ENCODE measurements around the gene DYNLT1. TPM values are rescaled to one million over a fixed set of nuclear protein-coding genes. Genes with fewer than 3 reads are reported as not detected.

DYNLT1 gene
- total and polyA plus RNA-seq, 2 of the 13 experiments (the other 11 are each of a cell fraction or from before 2014, with no cell fraction given): 108 to 171 TPM

DNA sequence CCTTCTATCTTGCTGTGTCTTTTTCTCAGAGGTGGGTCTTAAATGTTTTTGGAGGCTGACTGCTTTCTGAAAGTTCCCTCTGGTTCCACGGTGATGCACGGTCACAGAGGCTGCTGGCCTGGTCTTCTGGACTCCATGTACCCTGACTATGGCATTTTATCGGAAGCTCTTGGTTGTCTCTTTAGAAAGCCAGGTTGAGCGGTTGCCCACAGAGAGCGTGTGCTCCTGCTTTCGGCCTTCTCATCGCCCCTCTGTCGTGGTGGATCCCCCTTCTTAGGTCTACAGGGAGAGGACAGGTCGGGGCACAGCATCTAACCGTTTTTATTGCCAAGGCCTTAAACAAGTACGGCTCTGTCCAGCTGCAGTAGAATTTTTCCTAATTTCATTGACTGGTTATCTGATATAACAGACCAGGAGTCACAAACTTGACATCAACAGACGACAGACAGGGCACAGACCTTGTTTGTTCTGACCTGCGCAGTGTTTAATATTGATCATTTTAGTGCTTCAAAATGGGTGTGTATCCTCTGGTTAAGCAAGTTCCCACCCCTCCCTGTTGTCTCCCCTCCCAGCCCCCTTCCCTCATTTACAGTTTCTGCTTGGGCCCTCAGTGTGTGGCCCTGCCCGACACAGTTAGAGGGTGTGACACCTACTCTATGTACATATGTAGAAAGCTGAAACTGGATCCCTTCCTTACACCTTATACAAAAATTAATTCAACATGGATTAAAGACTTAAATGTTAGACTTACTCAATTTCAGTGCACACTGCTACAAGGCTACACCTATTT lies 30.0 kb upstream of the DYNLT1 start:
- Histone ChIP-seq H4K20me1 (ENCODE audit: insufficient read depth, low read length) (no peaks in the 10 kb centered on the region), H3K4me1 (ENCODE audit: insufficient read depth, low read length) (no peaks in the 10 kb centered on the region), H3K27me3 (ENCODE audit: control insufficient read depth in 1 of 2, insufficient read depth in 2 of 2, low read length in 2 of 2) (peaks cover 0 to 16% of the 10 kb centered on the region in 2 experiments; a peak in 2 of 5 replicates), H3K27ac (ENCODE audit: extremely low read length, insufficient read depth, low read length) (no peak overlapping the region), H3K4me3 (replicated peaks in 1 of 3; ENCODE audit: insufficient read depth in 1 of 3, low read depth in 2 of 3, low read length in 3 of 3) (no peak overlapping the region), H3K4me2 (ENCODE audit: low read depth, low read length) (no peak overlapping the region), H3K9ac (ENCODE audit: insufficient read depth, low read depth, low read length) (no peak overlapping the region), H3K9me3 (ENCODE audit: low read length) (no peaks in the 10 kb centered on the region), H3K36me3 (replicated peaks in 1 of 2; ENCODE audit: control insufficient read depth in 1 of 2, insufficient read depth in 2 of 2, low read length in 2 of 2) (no peaks in the 10 kb centered on the region), H3K79me2 (ENCODE audit: insufficient read depth, low read length) (no peaks in the 10 kb centered on the region), H2AFZ (ENCODE audit: low read length) (no peak overlapping the region)
- intact Hi-C loops (cut with micrococcal nuclease; ENCODE audit: unreplicated experiment) (no loop called here), in situ Hi-C loops (cut with HindIII; ENCODE audit: extremely low pct_ligation_motif_present, low pct_unique_long_range_greater_than_20kb) (no loop called here)
- no peak for DNase-seq (ENCODE audit: low spot score)
- 51% methylated on average over 14 of the region's 14 CpGs for WGBS (ENCODE audit: low lambda C conversion rate)
- TF ChIP-seq, protein P1, sequence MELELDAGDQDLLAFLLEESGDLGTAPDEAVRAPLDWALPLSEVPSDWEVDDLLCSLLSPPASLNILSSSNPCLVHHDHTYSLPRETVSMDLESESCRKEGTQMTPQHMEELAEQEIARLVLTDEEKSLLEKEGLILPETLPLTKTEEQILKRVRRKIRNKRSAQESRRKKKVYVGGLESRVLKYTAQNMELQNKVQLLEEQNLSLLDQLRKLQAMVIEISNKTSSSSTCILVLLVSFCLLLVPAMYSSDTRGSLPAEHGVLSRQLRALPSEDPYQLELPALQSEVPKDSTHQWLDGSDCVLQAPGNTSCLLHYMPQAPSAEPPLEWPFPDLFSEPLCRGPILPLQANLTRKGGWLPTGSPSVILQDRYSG (CRISPR knock-in tag; IDR thresholded peaks at IDR 0.05): no peak
- no peak for FAIRE-seq
- ATAC-seq: peak; percentile 33; the same call in 2 of the 3 replicates
- POLR2A ChIA-PET: no interaction called here
- BruUV-seq (replicated peaks): no TSS peak
- CTCF ChIA-PET (ENCODE audit: low intra/inter-chr PET ratio, low total read pairs): no interaction called here

DNA sequence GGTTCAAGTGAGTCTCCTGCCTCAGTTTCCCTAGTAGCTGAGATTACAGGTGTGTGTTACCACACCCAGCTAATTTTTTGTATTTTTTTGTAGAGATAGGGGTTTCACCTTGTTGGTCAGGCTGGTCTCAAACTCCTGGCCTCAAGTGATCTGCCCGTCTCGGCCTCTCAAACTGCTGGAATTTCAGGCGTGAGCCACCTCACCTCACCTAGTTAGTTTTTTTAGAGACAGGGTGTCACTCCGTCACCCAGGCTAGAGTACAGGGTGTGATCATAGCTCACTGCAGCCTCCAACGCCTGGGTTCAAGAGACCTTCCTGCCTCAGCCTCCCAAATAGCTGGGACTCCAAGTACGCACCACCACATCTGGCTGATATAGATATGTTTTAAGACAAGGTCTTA lies 28.2 kb upstream of the DYNLT1 start:
- H3K36me3 ChIP-seq (replicated peaks in 1 of 2; ENCODE audit: control insufficient read depth in 1 of 2, insufficient read depth in 2 of 2, low read length in 2 of 2): no peaks in the 10 kb centered on the region
- H3K27ac ChIP-seq (ENCODE audit: extremely low read length, insufficient read depth, low read length): no peak overlapping the region
- H2AFZ ChIP-seq (ENCODE audit: low read length): no peak overlapping the region
- no peaks in the 10 kb centered on the region for H3K4me1 ChIP-seq (ENCODE audit: insufficient read depth, low read length)
- TF ChIP-seq, protein P2, sequence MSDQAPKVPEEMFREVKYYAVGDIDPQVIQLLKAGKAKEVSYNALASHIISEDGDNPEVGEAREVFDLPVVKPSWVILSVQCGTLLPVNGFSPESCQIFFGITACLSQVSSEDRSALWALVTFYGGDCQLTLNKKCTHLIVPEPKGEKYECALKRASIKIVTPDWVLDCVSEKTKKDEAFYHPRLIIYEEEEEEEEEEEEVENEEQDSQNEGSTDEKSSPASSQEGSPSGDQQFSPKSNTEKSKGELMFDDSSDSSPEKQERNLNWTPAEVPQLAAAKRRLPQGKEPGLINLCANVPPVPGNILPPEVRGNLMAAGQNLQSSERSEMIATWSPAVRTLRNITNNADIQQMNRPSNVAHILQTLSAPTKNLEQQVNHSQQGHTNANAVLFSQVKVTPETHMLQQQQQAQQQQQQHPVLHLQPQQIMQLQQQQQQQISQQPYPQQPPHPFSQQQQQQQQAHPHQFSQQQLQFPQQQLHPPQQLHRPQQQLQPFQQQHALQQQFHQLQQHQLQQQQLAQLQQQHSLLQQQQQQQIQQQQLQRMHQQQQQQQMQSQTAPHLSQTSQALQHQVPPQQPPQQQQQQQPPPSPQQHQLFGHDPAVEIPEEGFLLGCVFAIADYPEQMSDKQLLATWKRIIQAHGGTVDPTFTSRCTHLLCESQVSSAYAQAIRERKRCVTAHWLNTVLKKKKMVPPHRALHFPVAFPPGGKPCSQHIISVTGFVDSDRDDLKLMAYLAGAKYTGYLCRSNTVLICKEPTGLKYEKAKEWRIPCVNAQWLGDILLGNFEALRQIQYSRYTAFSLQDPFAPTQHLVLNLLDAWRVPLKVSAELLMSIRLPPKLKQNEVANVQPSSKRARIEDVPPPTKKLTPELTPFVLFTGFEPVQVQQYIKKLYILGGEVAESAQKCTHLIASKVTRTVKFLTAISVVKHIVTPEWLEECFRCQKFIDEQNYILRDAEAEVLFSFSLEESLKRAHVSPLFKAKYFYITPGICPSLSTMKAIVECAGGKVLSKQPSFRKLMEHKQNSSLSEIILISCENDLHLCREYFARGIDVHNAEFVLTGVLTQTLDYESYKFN (CRISPR knock-in tag; conservative IDR thresholded peaks at IDR 0.05): no peak
- TF ChIP-seq, protein P3, sequence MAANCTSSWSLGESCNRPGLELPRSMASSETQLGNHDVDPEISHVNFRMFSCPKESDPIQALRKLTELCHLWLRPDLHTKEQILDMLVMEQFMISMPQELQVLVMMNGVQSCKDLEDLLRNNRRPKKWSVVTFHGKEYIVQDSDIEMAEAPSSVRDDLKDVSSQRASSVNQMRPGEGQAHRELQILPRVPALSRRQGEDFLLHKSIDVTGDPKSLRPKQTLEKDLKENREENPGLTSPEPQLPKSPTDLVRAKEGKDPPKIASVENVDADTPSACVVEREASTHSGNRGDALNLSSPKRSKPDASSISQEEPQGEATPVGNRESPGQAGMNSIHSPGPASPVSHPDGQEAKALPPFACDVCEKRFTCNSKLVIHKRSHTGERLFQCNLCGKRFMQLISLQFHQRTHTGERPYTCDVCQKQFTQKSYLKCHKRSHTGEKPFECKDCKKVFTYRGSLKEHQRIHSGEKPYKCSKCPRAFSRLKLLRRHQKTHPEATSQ (CRISPR knock-in tag; IDR thresholded peaks at IDR 0.05; ENCODE audit: borderline replicate concordance): no peak
- TF ChIP-seq ZZZ3 (CRISPR knock-in tag; IDR thresholded peaks at IDR 0.05; ENCODE audit: borderline replicate concordance) (no peak), SALL2 (CRISPR knock-in tag; IDR thresholded peaks at IDR 0.05) (no peak), SP140L (CRISPR knock-in tag; IDR thresholded peaks at IDR 0.05; ENCODE audit: borderline replicate concordance) (no peak)
- no peak overlapping the region for H3K4me3 ChIP-seq (replicated peaks in 1 of 3; ENCODE audit: insufficient read depth in 1 of 3, low read depth in 2 of 3, low read length in 3 of 3)
- BruUV-seq (replicated peaks): no TSS peak
- 72% methylated on average over 6 of the region's 6 CpGs for WGBS (ENCODE audit: low lambda C conversion rate)
- intact Hi-C loops (cut with micrococcal nuclease; ENCODE audit: unreplicated experiment) (no loop called here), in situ Hi-C loops (cut with HindIII; ENCODE audit: extremely low pct_ligation_motif_present, low pct_unique_long_range_greater_than_20kb) (no loop called here)
- no peak overlapping the region for H3K9ac ChIP-seq (ENCODE audit: insufficient read depth, low read depth, low read length)
- ChIA-PET CTCF (ENCODE audit: low intra/inter-chr PET ratio, low total read pairs) (no interaction called here), POLR2A (no interaction called here)
- peaks cover 4 to 29% of the 10 kb centered on the region in 2 experiments; a peak in 3 of 5 replicates for H3K27me3 ChIP-seq (ENCODE audit: control insufficient read depth in 1 of 2, insufficient read depth in 2 of 2, low read length in 2 of 2)
- DNase-seq (ENCODE audit: low spot score) (no peak), ATAC-seq (no peak), FAIRE-seq (no peak)
- H3K79me2 ChIP-seq (ENCODE audit: insufficient read depth, low read length): no peaks in the 10 kb centered on the region
- no peak overlapping the region for H3K4me2 ChIP-seq (ENCODE audit: low read depth, low read length)
- no peaks in the 10 kb centered on the region for H4K20me1 ChIP-seq (ENCODE audit: insufficient read depth, low read length)
- H3K9me3 ChIP-seq (ENCODE audit: low read length): no peaks in the 10 kb centered on the region
